EH (cell line): ENCODE results near the gene ZBTB48.
"Not testable (repeated sequence)": the region's sequence is repeated elsewhere in the genome, so short reads cannot be mapped to it uniquely, and the experiment has no call there.

ENCODE experiments used
- DNase-seq: peaks from one replicate; pipeline ENCODE4 v3.0.0-alpha.2; 2015; ENCODE audit warnings: low read depth

ZBTB48 gene

DNA sequence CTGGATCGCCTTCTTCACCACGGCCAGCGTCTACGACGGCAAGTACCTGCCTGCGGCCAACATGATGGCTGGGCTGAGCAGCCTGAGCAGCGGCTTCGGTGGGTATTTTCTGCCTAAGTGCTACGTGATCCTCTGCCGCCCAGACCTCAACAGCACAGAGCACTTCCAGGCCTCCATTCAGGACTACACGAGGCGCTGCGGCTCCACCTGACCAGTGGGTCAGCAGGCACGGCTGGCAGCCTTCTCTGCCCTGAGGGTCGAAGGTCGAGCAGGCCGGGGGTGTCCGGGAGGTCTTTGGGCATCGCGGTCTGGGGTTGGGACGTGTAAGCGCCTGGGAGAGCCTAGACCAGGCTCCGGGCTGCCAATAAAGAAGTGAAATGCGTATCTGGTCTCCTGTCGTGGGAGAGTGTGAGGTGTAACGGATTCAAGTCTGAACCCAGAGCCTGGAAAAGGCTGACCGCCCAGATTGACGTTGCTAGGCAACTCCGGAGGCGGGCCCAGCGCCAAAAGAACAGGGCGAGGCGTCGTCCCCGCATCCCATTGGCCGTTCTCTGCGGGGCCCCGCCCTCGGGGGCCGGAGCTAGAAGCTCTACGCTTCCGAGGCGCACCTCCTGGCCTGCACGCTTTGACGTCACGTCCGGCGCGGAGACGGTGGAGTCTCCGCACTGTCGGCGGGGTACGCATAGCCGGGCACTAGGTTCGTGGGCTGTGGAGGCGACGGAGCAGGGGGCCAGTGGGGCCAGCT, at the start of gene ZBTB48:
Gene ZBTB48, plus strand, starts transcription at position 621 of the 745 bp plus-strand sequence. CDS start 616 bp downstream, outside the sequence.
- peak; percentile 97 for DNase-seq

DNA sequence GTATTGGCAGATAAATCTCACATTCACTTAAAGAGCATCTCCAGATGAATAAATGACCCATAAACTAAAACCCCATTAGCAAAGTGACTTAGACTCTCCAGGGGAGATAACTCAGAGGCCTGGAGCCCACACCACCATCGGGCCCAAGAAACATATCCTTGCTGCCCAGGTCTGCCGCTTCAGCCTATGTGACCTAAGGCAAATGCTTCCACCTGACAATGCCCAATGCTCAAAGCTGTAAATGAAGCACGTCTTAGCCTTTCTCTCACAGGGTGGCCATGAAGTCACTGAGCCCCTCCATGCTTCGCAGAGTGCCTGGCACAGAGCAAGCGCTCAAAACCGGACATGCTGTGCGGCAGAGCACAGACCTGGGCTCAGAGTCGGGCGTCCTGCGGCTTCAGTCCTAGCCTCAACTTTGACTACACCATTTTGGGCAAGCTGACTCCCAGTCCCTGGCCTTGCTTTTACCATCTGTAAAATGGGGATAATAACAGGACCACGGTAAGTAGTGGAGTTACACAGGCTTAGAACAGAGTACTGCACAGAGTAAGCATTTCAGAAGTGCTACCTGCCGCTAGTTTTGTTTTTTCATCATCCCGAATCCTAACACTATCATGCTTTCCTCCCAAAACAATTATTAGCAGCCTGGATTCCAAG, 49.2 kb upstream of the ZBTB48 start:
- DNase-seq, result no peak

DNA sequence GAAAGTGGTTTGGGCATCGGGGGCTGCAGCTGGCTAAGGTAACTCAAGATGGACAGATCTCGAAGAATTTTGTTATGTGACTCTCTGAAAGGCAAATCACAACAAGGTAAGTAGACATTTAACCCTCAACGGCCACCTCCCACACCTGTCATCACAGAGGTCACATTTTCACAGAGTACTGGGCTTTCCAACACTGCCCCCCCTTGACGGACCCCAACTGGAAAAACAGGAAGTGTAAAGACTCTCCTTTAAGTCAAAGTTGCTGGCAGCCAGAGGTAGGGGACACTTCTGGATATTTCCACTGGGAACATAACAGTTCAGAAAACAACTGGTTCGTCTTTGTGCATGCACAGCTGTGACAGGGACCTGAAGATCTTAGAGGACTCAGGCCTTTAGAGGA, 47.8 kb upstream of the ZBTB48 start:
- no peak for DNase-seq

DNA sequence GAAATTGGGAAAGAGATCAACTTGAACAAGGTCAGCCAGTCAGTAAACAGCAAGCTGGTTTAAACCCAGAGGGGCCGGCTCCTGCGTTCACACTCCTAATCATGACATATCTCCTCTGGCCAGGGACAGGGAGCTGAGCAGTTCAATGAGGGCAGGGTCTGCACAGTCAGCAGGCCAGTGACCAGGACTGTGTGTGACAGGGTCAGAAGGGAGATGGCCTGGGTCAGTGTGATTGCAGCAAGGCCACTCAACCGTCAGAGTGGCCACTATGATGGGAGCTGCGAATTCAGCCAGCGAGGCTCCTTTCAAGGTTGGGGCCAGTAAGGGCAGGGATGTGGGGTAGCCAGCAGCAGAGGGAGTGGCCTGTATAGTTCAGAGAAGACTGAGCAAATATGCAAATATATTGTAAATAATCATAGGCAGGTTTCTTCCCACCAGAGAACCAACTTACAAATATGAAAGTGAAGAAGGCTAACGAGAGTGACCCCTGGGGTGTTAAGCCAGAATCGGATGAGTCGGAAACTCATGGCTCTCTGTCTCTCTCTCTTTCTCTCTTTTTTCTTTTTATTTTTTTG, 45.5 kb upstream of the ZBTB48 start:
- no peak for DNase-seq

DNA sequence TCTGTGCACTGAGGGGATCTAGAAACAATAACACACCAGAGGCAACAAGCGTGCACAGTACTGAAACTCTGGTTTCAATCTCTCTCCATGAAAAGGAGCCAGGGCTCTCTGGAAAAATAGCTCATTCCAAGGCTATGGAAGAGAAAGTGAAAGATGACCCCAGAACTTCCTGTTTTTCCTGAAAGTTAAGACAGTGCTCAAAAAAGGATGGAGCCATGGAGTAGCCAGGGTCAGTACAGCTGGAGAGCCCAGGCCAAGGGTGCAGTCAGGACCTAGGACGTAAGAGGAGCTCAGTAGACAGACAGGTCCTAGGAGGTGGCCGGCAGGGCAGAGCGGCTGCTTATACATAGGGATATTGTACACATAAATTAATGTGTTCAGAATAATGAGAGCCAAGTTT, 44.6 kb upstream of the ZBTB48 start:
- no peak for DNase-seq

DNA sequence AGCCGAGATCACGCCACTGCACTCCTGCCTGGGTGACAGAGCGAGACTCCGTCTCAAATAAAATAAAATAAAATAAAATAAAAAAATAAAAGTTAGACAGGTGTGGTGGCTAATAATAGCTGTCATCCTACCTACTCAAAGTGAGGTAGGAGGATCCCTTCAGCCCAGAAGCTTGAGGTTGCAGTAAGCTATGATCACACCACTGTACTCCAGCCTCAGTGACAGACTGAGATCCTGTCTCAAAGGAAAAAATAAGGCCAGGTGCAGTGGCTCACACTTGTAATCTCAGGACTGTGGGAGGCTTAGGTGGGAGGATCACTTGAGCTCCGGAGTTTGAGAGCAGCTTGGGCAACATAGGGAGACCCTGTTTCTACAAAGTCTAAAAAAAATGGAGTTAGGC, 43.5 kb upstream of the ZBTB48 start:
- no peak for DNase-seq

DNA sequence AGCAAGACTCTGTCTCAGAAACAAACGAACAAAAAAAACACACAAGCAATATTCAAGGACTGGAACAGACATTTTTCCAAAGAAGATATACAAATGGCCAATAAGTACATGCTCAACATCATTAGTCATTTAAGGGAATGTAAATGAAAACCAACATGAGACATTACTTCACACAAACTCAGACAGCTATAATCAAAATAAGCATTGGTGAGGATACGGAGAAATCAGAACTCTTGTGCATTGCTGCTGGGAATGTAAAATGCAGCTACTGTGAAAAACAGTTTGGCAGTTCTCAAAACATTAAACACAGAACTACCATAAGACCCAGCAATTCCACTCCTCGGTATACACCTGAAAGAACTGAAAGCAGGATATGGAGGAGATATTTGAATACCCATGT, 40.8 kb upstream of the ZBTB48 start:
- peak; percentile 83 for DNase-seq

DNA sequence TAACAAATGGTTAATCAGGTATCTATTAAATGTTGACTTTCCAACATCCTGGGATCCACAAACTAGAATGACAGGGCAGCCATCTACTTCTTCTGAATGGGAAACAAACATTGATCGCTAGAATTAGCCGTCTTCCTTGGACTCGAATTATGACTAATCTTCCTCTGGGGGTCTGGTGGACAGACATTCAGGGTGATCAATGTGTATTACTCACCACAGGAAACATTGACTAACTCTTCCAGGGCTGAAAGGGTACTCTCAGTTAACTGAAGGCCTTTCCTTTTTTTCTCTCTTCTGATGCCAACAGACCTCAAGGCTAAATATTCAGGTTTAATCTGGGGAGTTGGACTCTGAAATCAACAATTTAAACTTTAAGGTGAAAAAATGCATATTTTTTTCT, 35.0 kb upstream of the ZBTB48 start:
- peak; percentile 19 for DNase-seq

DNA sequence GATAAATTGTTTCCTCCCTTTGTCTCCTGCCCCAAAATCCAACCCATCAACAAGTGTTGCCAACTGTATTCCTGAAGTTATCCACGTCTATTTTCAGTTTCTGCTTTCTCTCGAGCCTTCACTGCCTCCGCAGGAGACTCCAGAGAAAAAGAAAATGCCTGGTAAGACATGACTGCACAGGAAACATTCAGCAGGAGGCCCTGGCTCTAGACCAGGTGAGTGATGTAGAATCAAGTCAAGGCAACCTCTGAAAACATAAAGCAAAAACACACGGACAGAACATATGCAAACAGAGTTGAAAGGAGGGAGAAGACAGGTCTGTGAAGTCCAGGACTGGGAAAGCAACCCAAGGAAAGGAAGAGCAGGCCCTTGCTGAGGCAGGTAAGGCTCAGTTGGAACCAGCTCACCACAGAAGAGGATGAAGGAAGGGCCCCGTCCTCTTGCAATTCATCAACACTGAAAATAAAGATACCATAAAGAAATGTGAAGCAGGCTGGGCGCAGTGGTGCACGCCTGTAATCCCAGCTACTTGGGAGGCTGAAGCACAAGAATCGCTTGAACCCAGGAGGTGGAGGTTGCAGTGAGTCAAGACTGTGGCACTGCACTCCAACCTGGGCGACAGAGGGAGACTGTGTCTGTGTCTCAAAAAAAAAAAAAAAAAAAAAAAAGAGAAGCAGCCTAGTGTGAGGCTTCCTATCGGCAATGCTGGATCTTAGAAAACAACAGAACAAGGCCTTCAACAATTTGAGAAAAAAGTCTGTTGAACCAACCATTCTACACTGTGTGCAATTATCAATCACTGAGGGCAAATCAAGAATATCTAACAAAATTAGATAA, 34.3 kb upstream of the ZBTB48 start:
- DNase-seq, result no peak

DNA sequence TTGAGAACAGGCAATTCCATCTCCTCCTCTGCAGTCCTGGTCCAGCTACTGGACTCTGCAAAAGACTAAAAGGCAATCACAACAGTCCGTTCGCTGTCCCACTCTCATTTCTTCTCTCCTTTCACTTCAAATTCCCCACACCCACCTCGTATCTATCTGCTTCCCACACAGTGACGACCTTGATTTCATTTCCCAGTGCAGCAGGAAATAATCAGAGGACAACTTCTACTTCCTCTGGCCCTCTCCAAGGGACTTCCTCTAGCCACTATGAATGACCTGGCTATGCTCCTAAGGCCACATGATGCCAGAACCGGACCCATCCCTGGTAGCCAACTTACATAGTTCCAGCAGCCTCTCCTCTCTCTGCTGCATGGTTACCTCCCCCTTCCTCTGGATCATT, 33.5 kb upstream of the ZBTB48 start:
- DNase-seq, result no peak

DNA sequence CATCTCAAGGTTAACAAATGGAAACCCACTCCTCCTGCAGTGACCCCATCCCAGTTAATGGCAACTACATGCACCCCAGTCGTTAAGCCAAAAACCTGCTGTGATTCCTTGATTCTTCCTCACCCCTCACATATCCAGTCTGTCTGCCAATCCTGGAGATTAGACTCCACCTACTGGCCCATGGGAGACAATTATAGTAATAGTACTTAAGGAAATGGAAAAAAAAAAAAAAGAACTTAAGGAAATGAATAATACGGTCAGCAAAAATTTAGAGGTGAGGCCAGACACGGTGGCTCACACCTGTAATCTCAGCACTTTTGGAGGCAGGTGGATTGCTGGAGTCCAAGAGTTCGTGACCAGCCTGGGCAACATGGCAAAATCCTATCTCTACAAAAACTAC, 32.5 kb upstream of the ZBTB48 start:
- peak; percentile 33 for DNase-seq

DNA sequence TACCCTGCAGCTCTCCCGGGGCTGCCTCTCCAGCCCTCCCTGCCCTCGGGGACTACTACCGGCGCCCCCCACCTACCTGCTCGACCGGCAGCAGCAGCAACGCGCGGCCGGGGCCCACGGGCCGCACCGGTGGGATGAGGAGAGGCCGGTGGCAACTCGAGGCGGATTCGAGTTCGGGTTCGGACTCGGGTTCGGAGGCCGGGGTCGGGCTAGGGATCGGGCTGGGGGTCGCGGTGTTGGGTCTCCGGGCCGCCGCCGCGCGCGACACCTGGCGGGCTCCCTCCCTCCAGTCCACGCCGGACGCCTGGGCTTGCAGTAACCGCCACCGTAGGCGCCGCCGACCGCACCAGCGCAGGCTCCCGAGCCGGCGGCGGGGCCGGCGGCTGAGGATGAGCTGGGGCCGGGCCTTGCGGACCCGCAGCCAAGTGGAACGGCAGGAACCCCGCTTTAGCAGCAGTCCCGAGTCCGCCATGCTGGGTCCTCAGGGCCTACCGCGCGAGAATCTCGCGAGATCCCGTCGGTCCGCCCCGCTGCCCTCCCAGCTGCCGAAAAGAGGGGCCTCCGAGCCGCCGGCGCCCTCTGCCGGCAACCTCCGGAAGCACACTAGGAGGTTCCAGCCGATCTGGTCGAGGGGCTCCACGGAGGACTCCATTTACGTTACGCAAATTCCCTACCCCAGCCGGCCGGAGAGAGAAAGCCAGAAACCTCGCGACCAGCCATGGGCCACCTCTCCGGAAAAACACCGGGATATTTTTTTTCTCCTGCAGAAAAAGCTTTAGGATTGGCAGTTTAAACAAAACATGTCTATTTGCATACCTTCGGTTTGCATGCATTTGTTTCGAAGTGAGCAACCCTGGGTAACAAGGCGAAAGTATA, 25.5 kb upstream of the ZBTB48 start, which contains the start of gene NOL9:
Gene NOL9, minus strand, starts transcription at position 483 of the 876 bp plus-strand sequence. Its CDS starts 11 bp downstream, at position 472.
- DNase-seq, result peak; percentile 92

DNA sequence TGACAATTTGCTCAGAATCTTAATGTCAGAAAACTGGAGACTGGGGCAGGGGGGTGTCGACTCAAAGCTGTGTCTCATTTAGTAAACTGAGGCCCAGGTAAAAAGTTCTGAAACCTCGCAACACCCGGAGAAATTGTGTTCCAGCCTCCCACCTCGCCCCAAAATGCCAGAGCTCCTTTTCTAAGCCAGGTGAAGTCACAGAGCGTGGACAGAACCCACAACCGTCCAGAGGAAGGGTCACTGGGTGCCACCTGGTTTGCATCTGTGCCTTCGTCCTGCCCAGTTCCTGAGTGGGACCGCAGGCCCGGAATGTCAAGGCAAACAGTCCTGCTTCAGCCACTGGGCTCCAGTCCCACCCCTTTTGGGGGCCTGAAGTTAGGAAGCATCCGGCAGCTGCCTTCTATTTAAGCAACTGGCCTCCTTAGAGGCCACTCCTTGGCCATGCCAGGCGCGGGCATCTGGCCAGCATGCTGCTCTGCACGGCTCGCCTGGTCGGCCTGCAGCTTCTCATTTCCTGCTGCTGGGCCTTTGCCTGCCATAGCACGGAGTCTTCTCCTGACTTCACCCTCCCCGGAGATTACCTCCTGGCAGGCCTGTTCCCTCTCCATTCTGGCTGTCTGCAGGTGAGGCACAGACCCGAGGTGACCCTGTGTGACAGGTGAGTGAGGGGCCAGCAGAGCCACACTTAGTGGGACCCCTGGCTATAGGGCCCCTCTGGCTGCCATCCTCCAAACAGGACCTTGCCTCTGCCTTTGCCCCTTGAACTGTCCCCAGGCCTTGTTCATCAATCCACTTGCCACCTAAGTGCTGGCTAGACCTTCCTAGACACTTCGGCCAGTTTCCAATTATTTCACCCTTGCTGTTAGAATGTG, 24.7 kb upstream of the ZBTB48 start, which contains the start of gene TAS1R1:
Gene TAS1R1, plus strand, starts transcription at position 401 of the 872 bp plus-strand sequence. Its CDS starts 67 bp downstream, at position 468.
- DNase-seq, result peak; percentile 55

DNA sequence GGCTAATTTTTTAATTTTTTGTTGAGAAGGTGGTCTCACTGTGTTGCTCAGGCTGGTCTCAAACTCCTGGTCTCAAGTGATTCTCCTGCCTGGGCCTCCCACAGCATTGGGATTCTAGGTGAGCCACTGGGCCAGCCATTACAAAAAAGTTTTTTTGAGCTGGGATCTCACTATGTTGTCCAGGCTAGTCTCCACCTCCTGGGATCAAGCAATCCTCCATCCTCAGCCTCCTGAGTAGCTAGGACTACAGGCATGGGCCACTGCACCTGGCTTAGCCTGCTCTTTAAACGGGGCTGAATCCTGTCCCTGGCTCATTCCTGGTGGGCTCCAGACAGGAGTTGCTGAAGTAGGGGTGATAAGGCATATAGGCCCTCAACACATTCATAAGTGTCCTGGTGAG, 22.2 kb upstream of the ZBTB48 start:
- DNase-seq, result no peak

DNA sequence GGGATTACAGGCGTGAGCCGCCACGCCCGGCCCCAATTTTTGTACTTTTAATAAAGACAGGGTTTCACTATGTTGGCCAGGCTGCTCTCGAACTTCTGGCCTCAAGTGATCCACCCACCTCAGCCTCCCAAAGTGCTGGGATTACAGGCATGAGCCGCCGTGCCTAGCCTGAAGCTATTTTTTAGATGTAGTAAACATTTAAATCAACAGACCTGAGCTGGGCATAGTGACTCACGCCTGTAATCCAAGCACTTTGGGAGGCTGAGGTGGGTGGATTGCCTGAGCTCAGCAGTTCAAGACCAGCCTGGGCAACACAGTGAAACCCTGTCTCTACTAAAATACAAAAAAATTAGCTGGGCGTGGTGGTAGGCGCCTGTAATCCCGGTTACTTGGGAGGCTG, 20.6 kb upstream of the ZBTB48 start:
- not testable (repeated sequence) for DNase-seq

DNA sequence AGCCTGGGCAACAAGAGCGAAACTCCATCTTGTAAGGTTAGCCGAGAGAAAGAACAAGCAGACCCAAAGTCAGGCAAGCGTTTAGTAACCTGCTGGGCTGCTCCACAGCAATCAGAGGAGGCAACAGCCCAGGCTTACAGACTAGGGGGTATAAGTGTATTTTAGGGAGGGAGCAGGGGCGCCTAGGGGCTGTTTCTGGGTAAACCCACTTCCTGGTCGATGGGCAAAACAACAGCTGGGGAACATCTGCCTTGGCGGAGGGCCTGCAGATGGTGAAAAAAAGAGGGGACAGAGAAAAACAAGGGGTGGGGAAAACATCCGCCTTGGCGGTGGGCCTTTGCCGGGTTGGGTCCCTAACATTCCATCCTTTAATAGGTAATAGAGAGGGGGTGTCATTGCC, 19.5 kb upstream of the ZBTB48 start:
- DNase-seq, result no peak

DNA sequence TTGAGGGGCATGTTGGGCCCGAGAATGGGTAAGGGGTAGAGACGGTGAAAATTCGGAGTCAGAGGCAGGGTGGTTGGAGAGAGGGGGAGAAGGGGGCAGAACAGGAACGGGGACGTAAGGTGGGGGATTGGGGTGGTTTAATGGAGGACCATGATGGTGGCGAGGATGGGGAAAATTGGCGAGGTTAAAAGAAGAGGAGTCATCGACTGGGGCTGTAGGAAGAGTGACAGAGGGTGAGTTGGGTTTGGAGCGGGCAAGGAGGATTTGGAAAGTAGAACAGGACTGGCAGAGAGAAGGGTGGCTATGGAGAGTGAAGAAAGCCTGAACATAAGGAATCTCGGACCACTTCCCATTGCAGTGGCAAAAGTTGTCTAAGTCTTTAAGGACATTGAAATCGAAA, 10.8 kb upstream of the ZBTB48 start:
- DNase-seq, result no peak

DNA sequence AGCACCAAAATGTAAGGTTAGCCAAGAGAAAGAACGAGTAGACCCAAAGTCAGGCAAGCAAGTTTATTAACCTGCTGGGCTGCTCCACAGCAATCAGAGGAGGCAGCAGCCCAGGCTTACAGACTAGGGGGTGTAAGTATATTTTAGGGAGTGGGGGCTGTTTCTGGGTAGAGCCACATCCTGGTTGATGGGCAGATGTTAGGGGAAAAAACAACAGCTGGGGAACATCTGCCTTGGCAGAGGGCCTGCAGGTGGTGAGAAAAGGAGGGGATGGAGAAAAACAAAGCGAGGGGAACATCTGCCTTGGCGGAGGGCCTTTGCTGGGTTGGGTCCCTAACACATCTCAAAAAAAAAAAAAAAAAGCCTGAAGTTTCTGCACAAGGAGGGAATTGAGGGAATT, 9.7 kb upstream of the ZBTB48 start:
- DNase-seq, result no peak

DNA sequence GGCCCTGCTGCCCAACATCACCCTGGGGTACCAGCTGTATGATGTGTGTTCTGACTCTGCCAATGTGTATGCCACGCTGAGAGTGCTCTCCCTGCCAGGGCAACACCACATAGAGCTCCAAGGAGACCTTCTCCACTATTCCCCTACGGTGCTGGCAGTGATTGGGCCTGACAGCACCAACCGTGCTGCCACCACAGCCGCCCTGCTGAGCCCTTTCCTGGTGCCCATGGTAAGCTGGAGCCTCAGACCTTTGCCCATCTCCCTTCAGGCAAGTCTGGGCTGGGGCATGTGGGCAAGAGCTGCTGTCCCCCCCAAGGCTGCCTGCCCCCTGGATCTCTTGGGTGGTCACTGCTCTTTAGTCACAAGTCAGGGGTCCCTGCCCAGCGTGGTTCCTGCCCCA, 8.8 kb upstream of the ZBTB48 start:
- no peak for DNase-seq
